ENCODE data around the gene CPT2. TPM values are rescaled to one million over a fixed set of nuclear protein-coding genes. Genes with fewer than 3 reads are reported as not detected.

The CPT2 gene
- total RNA-seq, 3 donors from 2014 or later = 30.1 to 75.3 (median 52.3) TPM

GRCh38 chr1:53220171-53220961 lies 23.7 kb downstream of the CPT2 start, which contains the start of gene CZIB:
Gene CZIB (minus strand): TSS chr1:53220634. CDS start chr1:53220575, 59 bp downstream.
- intact Hi-C loops (cut with DNase I, micrococcal nuclease) = no loop called here
- TF ChIP-seq, protein P1, sequence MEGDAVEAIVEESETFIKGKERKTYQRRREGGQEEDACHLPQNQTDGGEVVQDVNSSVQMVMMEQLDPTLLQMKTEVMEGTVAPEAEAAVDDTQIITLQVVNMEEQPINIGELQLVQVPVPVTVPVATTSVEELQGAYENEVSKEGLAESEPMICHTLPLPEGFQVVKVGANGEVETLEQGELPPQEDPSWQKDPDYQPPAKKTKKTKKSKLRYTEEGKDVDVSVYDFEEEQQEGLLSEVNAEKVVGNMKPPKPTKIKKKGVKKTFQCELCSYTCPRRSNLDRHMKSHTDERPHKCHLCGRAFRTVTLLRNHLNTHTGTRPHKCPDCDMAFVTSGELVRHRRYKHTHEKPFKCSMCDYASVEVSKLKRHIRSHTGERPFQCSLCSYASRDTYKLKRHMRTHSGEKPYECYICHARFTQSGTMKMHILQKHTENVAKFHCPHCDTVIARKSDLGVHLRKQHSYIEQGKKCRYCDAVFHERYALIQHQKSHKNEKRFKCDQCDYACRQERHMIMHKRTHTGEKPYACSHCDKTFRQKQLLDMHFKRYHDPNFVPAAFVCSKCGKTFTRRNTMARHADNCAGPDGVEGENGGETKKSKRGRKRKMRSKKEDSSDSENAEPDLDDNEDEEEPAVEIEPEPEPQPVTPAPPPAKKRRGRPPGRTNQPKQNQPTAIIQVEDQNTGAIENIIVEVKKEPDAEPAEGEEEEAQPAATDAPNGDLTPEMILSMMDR (IDR thresholded peaks at IDR 0.05) = no peak
- peak; percentile 98 for ATAC-seq

DNA sequence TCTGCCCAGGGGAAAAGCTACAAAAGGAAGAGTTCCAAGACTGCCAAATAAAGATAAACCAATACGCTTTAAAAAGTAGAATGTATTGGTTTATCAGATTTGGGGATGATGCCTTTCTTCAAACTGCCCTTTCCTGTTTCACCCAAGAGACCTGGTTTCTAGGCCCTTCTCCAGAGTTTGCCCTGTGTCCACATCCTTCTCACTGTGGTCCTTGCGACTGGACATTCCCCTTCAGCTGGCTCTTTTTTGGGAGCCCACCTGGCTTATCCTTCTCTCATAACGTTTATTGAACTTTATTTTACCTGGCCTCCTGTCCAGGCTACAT lies 24.3 kb downstream of the CPT2 start:
- TF ChIP-seq, protein P1 (IDR thresholded peaks at IDR 0.05) = no peak
- no peaks in the 10 kb centered on the region for H3K9me3 ChIP-seq
- intact Hi-C loops (cut with DNase I, micrococcal nuclease) = no loop called here
- ATAC-seq (no peak), DNase-seq (no peak)
- H3K36me3 ChIP-seq (ENCODE audit: low read depth) = no peaks in the 10 kb centered on the region
- H3K4me3 ChIP-seq = no peak overlapping the region
- peaks cover 10% of the 10 kb centered on the region for H3K4me1 ChIP-seq (ENCODE audit: low read depth)

More at GRCh38 chr1:53220171-53220961, 23.7 kb downstream of the CPT2 start, which contains the start of gene CZIB:
- no peaks in the 10 kb centered on the region for H3K9me3 ChIP-seq
- peak; percentile 97 to 98 (median 97) for DNase-seq
- H3K4me3 ChIP-seq = peak within 1 kb of the TSS; percentile 58
- no peaks in the 10 kb centered on the region for H3K36me3 ChIP-seq (ENCODE audit: low read depth)
- peaks cover 10% of the 10 kb centered on the region for H3K4me1 ChIP-seq (ENCODE audit: low read depth)

DNA sequence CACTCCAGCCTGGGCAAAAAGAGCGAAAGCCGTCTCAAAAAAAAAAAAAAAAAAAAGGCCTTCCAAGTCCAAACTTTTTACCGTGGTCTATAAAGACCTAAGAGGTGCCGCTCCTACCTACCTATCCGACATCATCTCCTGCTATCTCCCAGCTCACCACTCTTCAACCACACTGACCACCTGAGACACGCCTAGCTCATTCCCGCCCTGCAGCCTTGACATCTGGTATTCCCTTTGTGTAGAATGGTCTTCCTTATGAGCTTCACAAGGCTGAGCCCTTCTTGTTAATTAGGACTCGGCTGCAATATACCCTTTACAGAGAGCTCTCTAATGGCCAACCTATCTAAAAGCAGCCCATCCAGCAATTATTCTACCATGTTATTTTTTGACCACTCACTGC lies 41.0 kb downstream of the CPT2 start:
- DNase-seq (no peak), ATAC-seq (no peak)
- H3K9me3 ChIP-seq = no peaks in the 10 kb centered on the region
- peaks cover 10% of the 10 kb centered on the region for H3K4me1 ChIP-seq (ENCODE audit: low read depth)
- H3K4me3 ChIP-seq = peak overlapping the region; percentile 98
- intact Hi-C loops (cut with DNase I, micrococcal nuclease) = no loop called here
- TF ChIP-seq, protein P1 (IDR thresholded peaks at IDR 0.05) = no peak
- peaks cover 3% of the 10 kb centered on the region for H3K36me3 ChIP-seq (ENCODE audit: low read depth)

DNA sequence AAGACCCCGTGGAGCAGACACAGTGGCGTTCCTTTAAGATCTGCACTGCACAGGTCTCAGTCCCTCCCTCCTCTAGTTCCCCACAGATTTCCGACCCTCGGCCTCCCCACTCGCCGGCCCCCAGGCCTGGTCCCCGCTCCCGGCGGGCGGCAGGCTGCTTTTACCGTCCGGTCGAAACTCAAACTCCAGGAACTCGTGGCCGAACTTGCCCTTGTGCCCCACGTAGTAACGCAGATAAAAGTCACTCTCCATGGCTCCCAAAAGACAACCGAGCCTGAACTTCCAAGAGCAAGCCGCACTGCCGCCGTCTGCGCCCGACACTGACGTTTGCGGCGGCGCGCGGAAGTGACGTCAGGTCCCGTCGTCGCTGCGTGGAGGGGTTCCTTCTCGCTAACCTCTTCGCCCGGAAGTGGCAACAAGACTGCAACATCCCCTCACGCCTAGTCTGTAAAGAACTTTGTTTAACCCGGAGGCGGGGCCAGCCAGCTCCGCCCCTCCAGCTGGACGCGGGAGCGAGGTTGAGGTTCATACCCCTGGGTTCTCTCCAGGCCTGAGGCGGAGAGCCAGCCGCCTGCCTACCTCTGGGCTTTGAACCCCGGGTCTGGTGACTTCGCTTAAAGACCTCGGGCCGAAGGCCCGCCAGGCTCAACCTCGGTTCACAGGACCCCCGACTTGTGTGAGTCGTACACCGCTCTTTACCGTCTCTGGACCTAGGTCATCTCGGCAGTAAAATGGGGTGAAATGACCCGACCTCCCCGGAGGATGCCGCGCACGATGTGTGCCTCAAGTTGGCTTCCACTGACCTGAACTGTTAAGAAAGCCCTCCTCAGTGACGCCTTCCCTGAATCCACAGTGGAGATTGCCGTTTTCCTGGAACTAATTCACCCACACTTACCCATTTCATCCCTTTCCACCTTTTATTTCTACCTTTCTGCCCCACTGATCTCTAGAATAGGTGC lies 41.9 kb downstream of the CPT2 start, which contains the start of gene MAGOH:
Gene MAGOH, minus strand, starts transcription at position 322 of the 959 bp plus-strand sequence. Its CDS starts 70 bp downstream, at position 252.
- ATAC-seq (peak; percentile 99), DNase-seq (peak; percentile 96)
- Histone ChIP-seq H3K4me1 (ENCODE audit: low read depth) (peaks cover 10% of the 10 kb centered on the region), H3K4me3 (peak within 1 kb of the TSS; percentile 98), H3K36me3 (ENCODE audit: low read depth) (no peaks in the 10 kb centered on the region), H3K9me3 (no peaks in the 10 kb centered on the region)
- intact Hi-C loops (cut with DNase I, micrococcal nuclease) = no loop called here
- TF ChIP-seq, protein P1 (IDR thresholded peaks at IDR 0.05) = peak; percentile 11

DNA sequence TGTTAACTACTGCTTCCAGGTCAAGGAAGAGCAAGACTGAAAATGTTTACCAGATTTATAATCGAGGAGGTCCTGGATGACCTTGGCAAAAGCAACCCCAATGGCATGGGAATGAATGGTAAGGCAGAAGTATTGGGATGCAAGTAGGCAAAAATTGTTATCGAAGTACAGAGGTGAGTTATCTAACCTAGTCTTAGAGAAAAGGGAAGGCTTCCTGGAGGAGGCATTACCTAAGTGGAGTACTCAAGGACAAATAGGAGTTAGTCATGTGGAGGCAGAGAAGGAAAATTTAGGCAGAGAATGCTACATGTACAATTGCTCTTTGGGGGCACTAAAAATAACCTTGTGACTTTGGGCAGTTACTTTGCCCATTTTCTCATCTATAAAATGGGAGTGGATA lies 45.2 kb downstream of the CPT2 start:
- TF ChIP-seq, protein P1 (IDR thresholded peaks at IDR 0.05) = no peak
- no peak overlapping the region for H3K4me3 ChIP-seq
- intact Hi-C loops (cut with DNase I, micrococcal nuclease) = no loop called here
- no peaks in the 10 kb centered on the region for H3K36me3 ChIP-seq (ENCODE audit: low read depth)
- H3K4me1 ChIP-seq (ENCODE audit: low read depth) = peaks cover 10% of the 10 kb centered on the region
- DNase-seq (no peak), ATAC-seq (no peak)
- H3K9me3 ChIP-seq = no peaks in the 10 kb centered on the region
